ENCODE data around the gene C2CD2. TPM values are rescaled to one million over a fixed set of nuclear protein-coding genes. Genes with fewer than 3 reads are reported as not detected.
A peak's percentile ranks its signal among the peaks of the same experiment; 100 is the strongest.

The C2CD2 gene
- total RNA-seq (2014; rRNA removed; shearing (Covaris generic)) (3.4 and 4.5 TPM in 2 replicates), total RNA-seq (2022) (5.9 and 8.9 TPM in 2 replicates), Bru-seq, nascent RNA (percentile 42 among the genes with signal in this experiment), BruChase-seq, experiment 1, labeled RNA remaining after a 6-hour chase (percentile 42 among the genes with signal in this experiment), BruChase-seq, experiment 2, labeled RNA remaining after a 2-hour chase (percentile 44 among the genes with signal in this experiment)
- long read RNA-seq, partial matches to known transcripts, result 0 of 2 reads
- long read RNA-seq, other reads (novel, unspliced or antisense), result 2 of 2 reads

DNA sequence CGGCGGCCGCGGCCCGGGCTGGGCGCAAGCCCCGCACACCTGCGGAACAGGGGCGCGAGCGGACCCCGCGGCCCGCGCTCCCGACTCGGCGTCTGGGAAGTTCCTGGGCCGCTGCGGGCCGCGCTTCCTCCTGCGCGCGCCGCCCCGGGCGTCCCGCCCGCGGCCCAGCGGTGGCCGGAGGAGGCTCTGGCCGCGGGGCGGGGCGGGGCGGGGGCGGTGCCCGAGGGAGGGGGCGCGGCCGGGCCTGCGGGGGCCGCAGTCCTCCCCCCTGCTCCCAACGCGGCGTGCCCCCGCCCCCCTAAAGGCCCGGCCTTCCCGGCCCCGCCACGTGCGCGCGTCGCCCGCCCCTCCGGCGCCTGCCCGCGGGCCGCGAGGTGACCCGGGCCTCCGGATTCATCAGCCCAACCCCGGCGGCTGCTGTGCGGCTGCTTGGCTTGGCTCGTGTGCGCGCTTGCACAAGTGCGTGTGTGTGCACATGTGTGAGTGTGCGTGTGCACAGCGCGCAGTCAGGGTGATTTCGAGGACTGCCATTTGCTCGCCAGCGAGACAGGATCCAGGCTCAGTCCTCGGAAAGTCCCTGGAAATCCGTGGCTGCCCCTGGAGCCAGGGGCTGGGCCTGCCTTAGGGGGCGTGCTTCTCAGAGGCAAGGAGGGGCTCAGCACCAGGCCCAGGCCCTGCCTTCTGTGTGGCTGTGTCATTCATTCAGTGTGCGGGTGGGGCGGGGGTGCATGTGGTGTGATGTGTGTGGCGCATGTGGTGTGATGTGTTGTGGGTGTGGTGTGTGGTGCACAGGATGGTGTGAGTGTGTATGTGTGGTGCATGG is at the start of gene C2CD2:
Gene C2CD2 (minus strand): TSS at position 188 of the 823 bp plus-strand sequence. CDS start 370 bp downstream, outside the sequence.
- H4K20me1 ChIP-seq (ENCODE audit: insufficient read depth, low read length), result no peaks in the 10 kb centered on the region
- no peak within 1 kb of the TSS for H3K4me3 ChIP-seq (ENCODE audit: low read depth, low read length, poor library complexity, severe bottlenecking)
- no peaks in the 10 kb centered on the region for H3K9me2 ChIP-seq (ENCODE audit: insufficient read depth, low read length)
- no peak within 1 kb of the TSS for H3K27ac ChIP-seq (ENCODE audit: low read depth, low read length, poor library complexity, severe bottlenecking)
- intact Hi-C loops (cut with micrococcal nuclease; ENCODE audit: unreplicated experiment), result no loop called here
- DNase-seq (ENCODE audit: low spot score), result no peak
- H3K4me1 ChIP-seq (ENCODE audit: insufficient read depth, low read length, poor library complexity, severe bottlenecking), result peaks cover 17% of the 10 kb centered on the region
- no TSS peak for BruUV-seq (replicated peaks)
- CTCF ChIA-PET (ENCODE audit: unreplicated experiment), result no interaction called here
- H2AFZ ChIP-seq (ENCODE audit: low read length), result no peak within 1 kb of the TSS
- TF ChIP-seq EZH2phosphoT487 (IDR thresholded peaks at IDR 0.05; ENCODE audit: borderline replicate concordance, low read depth, low read length) (no peak), CTCF (conservative IDR thresholded peaks at IDR 0.05; ENCODE audit: low read length) (no peak)
- H3K36me3 ChIP-seq (ENCODE audit: insufficient read depth, low read length), result no peaks in the 10 kb centered on the region
- H3K4me2 ChIP-seq (ENCODE audit: low read length), result peak within 1 kb of the TSS; percentile 34; the same call in 1 of the 2 replicates
- POLR2A ChIA-PET, result no interaction called here
- no peaks in the 10 kb centered on the region for H3K79me2 ChIP-seq (ENCODE audit: insufficient read depth, low read depth, low read length)
- H3K9me3 ChIP-seq (ENCODE audit: low read length), result no peaks in the 10 kb centered on the region

DNA sequence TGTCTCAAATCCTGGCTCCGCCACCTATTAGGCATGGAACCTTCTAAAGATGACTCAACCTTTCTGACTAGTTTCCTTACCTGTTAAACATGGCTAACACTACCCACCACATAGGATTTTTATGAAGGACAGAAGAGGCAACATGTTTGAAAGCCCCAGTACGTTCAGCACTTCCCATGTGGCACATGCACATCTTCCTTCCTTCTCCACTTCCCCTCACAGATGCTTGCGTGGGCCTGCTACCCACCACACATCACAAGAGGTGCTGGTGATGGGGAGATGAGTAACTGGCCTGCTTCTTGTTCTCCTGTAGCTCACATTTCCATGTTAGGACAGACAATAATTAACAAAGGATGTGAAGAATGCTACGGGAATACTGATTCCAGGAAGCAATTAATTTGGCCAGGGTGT is 49.2 kb upstream of the C2CD2 start:
- ChIA-PET CTCF (ENCODE audit: unreplicated experiment) (no interaction called here), POLR2A (interaction anchor here (1.3 kb wide), 1 partner anchor 31 kb away, joined by 3 read pairs; no protein-coding TSS in a partner anchor)
- H3K9me3 ChIP-seq (ENCODE audit: low read length), result no peaks in the 10 kb centered on the region
- H3K4me2 ChIP-seq (ENCODE audit: low read length), result no peak overlapping the region
- no peak overlapping the region for H3K27ac ChIP-seq (ENCODE audit: low read depth, low read length, poor library complexity, severe bottlenecking)
- peaks cover 60% of the 10 kb centered on the region for H3K36me3 ChIP-seq (ENCODE audit: insufficient read depth, low read length)
- no TSS peak for BruUV-seq (replicated peaks)
- no peak overlapping the region for H3K4me3 ChIP-seq (ENCODE audit: low read depth, low read length, poor library complexity, severe bottlenecking)
- H3K79me2 ChIP-seq (ENCODE audit: insufficient read depth, low read depth, low read length), result no peaks in the 10 kb centered on the region; the same call in 1 of the 2 replicates
- no peaks in the 10 kb centered on the region for H4K20me1 ChIP-seq (ENCODE audit: insufficient read depth, low read length)
- TF ChIP-seq CTCF (conservative IDR thresholded peaks at IDR 0.05; ENCODE audit: low read length) (no peak), EZH2phosphoT487 (IDR thresholded peaks at IDR 0.05; ENCODE audit: borderline replicate concordance, low read depth, low read length) (no peak)
- DNase-seq (ENCODE audit: low spot score), result no peak
- no peaks in the 10 kb centered on the region for H3K9me2 ChIP-seq (ENCODE audit: insufficient read depth, low read length)
- H3K4me1 ChIP-seq (ENCODE audit: insufficient read depth, low read length, poor library complexity, severe bottlenecking), result peaks cover 15% of the 10 kb centered on the region
- H2AFZ ChIP-seq (ENCODE audit: low read length), result no peak overlapping the region
- intact Hi-C loops (cut with micrococcal nuclease; ENCODE audit: unreplicated experiment), result no loop called here
